HepG2 (cell line): Measurements from ENCODE around the gene F8. TPM values are rescaled to one million over a fixed set of nuclear protein-coding genes. Genes with fewer than 3 reads are reported as not detected.

Experiments
- CHD4 ChIP-seq: fragments of 200-600 bp; sonication (generic); IDR thresholded peaks from 2 replicates; pipeline ENCODE4 v1.7.0; 2017; ENCODE audit warnings: mild to moderate bottlenecking, low read length, borderline replicate concordance
- KDM2A ChIP-seq: sonication (generic); formaldehyde crosslinking; IDR thresholded peaks from 2 replicates; pipeline ENCODE4 v1.4.0; 2020; ENCODE audit warnings: low read depth, missing genetic modification reagents, borderline replicate concordance
- KLF15 ChIP-seq: sonication (generic); formaldehyde crosslinking; IDR thresholded peaks from 2 replicates; pipeline ENCODE4 v1.8.1; 2023; ENCODE audit warnings: borderline replicate concordance, mild to moderate bottlenecking, inconsistent platforms, missing genetic modification reagents, mixed read lengths
- MEF2D ChIP-seq: sonication (generic); formaldehyde crosslinking; IDR thresholded peaks from 2 replicates; pipeline ENCODE4 v1.5.1; 2020; ENCODE audit warnings: mild to moderate bottlenecking, missing genetic modification reagents
- NCOR1 ChIP-seq: fragments of 200-600 bp; sonication (generic); IDR thresholded peaks from 2 replicates; pipeline ENCODE4 v1.7.0; 2017; ENCODE audit warnings: antibody characterized with exemption, low read length, borderline replicate concordance
- NFIC ChIP-seq: IDR thresholded peaks from 2 replicates; pipeline ENCODE4 v1.6.1; 2012; ENCODE audit warnings: mild to moderate bottlenecking, low read length, inconsistent platforms
- NR2F2 ChIP-seq: IDR thresholded peaks from 2 replicates; pipeline ENCODE4 v1.6.1; 2012; ENCODE audit warnings: low read depth, inconsistent platforms, borderline replicate concordance
- THAP11 ChIP-seq: IDR thresholded peaks from 2 replicates; pipeline ENCODE4 v1.6.1; 2016; ENCODE audit warnings: missing biosample characterization, missing genetic modification reagents
- TRIM24 ChIP-seq: sonication (generic); formaldehyde crosslinking; IDR thresholded peaks from 2 replicates; pipeline ENCODE4 v1.8.0; 2022; ENCODE audit warnings: mild to moderate bottlenecking, missing genetic modification reagents
- ZNF234 ChIP-seq: sonication (generic); formaldehyde crosslinking; conservative IDR thresholded peaks from 2 replicates; pipeline ENCODE4 v1.5.1; 2020; ENCODE audit warnings: mild to moderate bottlenecking, missing genetic modification reagents
- ZNF24 ChIP-seq: fragments of 450-650 bp; IDR thresholded peaks from 2 replicates; pipeline ENCODE4 v1.6.1; 2017; ENCODE audit warnings: antibody characterized with exemption, mild to moderate bottlenecking
- ZNF383 ChIP-seq: sonication (generic); formaldehyde crosslinking; IDR thresholded peaks from 2 replicates; pipeline ENCODE4 v1.4.0; 2020; ENCODE audit warnings: missing genetic modification reagents, mild to moderate bottlenecking, borderline replicate concordance
- ZNF468 ChIP-seq: sonication (generic); formaldehyde crosslinking; IDR thresholded peaks from 2 replicates; pipeline ENCODE4 v1.8.0; 2022; ENCODE audit warnings: mild to moderate bottlenecking, moderate library complexity, missing genetic modification reagents
- ZNF501 ChIP-seq: sonication (generic); formaldehyde crosslinking; IDR thresholded peaks from 2 replicates; pipeline ENCODE4 v1.5.1; 2020; ENCODE audit warnings: mild to moderate bottlenecking, moderate library complexity, missing genetic modification reagents
- ZNF549 ChIP-seq: sonication (generic); formaldehyde crosslinking; IDR thresholded peaks from 2 replicates; pipeline ENCODE4 v1.5.0; 2020; ENCODE audit warnings: missing genetic modification reagents
- ZNF550 ChIP-seq: sonication (generic); formaldehyde crosslinking; IDR thresholded peaks from 2 replicates; pipeline ENCODE4 v1.4.0; 2020; ENCODE audit warnings: mild to moderate bottlenecking, missing genetic modification reagents, borderline replicate concordance
- ZNF747 ChIP-seq: sonication (generic); formaldehyde crosslinking; IDR thresholded peaks from 2 replicates; pipeline ENCODE4 v1.8.1; 2023; ENCODE audit warnings: missing genetic modification reagents, mild to moderate bottlenecking, borderline replicate concordance
- polyA plus RNA-seq, 8 experiments: library from polyadenylated mRNA; depleted of rRNA in 3 of 8; stranded (reverse) in 7 of 8; unstranded in 1 of 8; fragments of >200 nt; fragmentation: Illumina TruSeq in 4 of 8; extraction: Trizol in 4 of 8; gene quantifications; 2 replicates each; pipeline versions ENCODE4 v1.2.1 to v1.2.3, GENCODE V29; 2011 to 2016; ENCODE audit warnings: low read depth in 4 of 8, missing spikeins in 1 of 8, mixed read lengths in 1 of 8; ENCODE audit not compliant: insufficient read depth in 1 of 8
- total RNA-seq, 5 experiments: library from RNA; depleted of rRNA; stranded (reverse); fragments of >200 nt; fragmentation: Illumina TruSeq; extraction: Trizol; gene quantifications; 2 replicates each; pipeline ENCODE4 v1.2.3, GENCODE V29; 2016; ENCODE audit warnings: low read depth in 1 of 5
- TF ChIP-seq, protein P1 (sequence below): sonication (generic); formaldehyde crosslinking; conservative IDR thresholded peaks from 2 replicates; pipeline ENCODE4 v1.8.0; 2022; ENCODE audit warnings: mild to moderate bottlenecking, moderate library complexity, missing genetic modification reagents
- TF ChIP-seq, protein P2 (sequence below): sonication (generic); formaldehyde crosslinking; IDR thresholded peaks from 2 replicates; pipeline ENCODE4 v1.8.1; 2023; ENCODE audit warnings: mild to moderate bottlenecking, inconsistent platforms, moderate library complexity, missing genetic modification reagents, borderline replicate concordance
- TF ChIP-seq, protein P3 (sequence below): sonication (generic); formaldehyde crosslinking; IDR thresholded peaks from one replicate; pipeline ENCODE4 v1.5.1; 2020; ENCODE audit warnings: mild to moderate bottlenecking, missing genetic modification reagents; ENCODE audit errors: not compliant biosample characterization

The F8 gene
- total and polyA plus RNA-seq, 2 of the 13 experiments (the other 11 are each of a cell fraction or from before 2014, with no cell fraction given) = 0.29 to 0.61 TPM

DNA sequence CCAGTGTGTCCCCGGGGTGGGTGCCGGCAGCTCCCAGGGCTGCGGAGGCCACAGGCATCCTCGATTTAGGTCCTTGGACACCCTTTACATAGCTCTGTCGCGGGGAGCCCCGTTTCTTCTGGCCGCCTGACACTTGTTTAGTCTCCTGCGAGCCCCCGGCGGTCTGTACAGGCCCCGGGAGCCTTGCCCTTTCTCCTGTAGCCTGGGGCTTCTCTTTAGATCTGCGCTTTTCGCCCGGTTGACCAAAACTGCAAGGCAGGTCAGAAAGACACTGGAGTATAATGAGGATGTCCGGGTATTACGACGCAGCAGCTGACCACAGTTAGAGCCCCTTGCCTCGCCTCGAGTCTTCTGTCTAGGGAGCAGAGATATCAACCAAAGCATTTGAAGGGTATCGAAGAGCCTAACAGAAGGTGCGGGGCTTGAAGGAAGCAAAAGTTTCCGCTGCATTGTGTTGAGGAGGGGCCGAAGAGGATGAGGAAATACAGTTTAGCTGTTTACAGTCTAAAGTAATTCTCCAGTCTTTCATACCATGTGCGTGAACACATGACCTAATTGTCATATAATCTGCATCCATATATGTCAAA is 49.3 kb upstream of the F8 start (continued):
- no peak for TF ChIP-seq CHD4
- no peak for TF ChIP-seq ZNF24
- TF ChIP-seq ZNF501 = no peak
- no peak for TF ChIP-seq TRIM24
- no peak for TF ChIP-seq ZNF550
- 0 out of 2 replicates have a peak, but pooled peaks have one; percentile 17 for TF ChIP-seq KDM2A (CRISPR knock-in tag)
- TF ChIP-seq THAP11 (CRISPR knock-in tag) = no peak
- TF ChIP-seq NFIC = no peak
- TF ChIP-seq ZNF747 = no peak
- TF ChIP-seq ZNF549 = no peak
- TF ChIP-seq ZNF468 (CRISPR knock-in tag) = no peak
- no peak for TF ChIP-seq NCOR1
- no peak for TF ChIP-seq ZNF234 (CRISPR knock-in tag)
- no peak for TF ChIP-seq NR2F2
- TF ChIP-seq, protein P1, sequence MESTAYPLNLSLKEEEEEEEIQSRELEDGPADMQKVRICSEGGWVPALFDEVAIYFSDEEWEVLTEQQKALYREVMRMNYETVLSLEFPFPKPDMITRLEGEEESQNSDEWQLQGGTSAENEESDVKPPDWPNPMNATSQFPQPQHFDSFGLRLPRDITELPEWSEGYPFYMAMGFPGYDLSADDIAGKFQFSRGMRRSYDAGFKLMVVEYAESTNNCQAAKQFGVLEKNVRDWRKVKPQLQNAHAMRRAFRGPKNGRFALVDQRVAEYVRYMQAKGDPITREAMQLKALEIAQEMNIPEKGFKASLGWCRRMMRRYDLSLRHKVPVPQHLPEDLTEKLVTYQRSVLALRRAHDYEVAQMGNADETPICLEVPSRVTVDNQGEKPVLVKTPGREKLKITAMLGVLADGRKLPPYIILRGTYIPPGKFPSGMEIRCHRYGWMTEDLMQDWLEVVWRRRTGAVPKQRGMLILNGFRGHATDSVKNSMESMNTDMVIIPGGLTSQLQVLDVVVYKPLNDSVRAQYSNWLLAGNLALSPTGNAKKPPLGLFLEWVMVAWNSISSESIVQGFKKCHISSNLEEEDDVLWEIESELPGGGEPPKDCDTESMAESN (CRISPR knock-in tag) = 0 out of 2 replicates have a peak, but pooled peaks have one; percentile 13
- TF ChIP-seq ZNF383 = no peak
- no peak for TF ChIP-seq MEF2D (CRISPR knock-in tag)
- TF ChIP-seq, protein P2, sequence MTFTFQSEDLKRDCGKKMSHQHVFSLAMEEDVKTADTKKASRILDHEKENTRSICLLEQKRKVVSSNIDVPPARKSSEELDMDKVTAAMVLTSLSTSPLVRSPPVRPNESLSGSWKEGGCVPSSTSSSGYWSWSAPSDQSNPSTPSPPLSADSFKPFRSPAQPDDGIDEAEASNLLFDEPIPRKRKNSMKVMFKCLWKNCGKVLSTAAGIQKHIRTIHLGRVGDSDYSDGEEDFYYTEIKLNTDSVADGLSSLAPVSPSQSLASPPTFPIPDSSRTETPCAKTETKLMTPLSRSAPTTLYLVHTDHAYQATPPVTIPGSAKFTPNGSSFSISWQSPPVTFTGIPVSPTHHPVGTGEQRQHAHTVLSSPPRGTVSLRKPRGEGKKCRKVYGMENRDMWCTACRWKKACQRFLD (CRISPR knock-in tag) = no peak
- no peak for TF ChIP-seq KLF15
- TF ChIP-seq, protein P3, sequence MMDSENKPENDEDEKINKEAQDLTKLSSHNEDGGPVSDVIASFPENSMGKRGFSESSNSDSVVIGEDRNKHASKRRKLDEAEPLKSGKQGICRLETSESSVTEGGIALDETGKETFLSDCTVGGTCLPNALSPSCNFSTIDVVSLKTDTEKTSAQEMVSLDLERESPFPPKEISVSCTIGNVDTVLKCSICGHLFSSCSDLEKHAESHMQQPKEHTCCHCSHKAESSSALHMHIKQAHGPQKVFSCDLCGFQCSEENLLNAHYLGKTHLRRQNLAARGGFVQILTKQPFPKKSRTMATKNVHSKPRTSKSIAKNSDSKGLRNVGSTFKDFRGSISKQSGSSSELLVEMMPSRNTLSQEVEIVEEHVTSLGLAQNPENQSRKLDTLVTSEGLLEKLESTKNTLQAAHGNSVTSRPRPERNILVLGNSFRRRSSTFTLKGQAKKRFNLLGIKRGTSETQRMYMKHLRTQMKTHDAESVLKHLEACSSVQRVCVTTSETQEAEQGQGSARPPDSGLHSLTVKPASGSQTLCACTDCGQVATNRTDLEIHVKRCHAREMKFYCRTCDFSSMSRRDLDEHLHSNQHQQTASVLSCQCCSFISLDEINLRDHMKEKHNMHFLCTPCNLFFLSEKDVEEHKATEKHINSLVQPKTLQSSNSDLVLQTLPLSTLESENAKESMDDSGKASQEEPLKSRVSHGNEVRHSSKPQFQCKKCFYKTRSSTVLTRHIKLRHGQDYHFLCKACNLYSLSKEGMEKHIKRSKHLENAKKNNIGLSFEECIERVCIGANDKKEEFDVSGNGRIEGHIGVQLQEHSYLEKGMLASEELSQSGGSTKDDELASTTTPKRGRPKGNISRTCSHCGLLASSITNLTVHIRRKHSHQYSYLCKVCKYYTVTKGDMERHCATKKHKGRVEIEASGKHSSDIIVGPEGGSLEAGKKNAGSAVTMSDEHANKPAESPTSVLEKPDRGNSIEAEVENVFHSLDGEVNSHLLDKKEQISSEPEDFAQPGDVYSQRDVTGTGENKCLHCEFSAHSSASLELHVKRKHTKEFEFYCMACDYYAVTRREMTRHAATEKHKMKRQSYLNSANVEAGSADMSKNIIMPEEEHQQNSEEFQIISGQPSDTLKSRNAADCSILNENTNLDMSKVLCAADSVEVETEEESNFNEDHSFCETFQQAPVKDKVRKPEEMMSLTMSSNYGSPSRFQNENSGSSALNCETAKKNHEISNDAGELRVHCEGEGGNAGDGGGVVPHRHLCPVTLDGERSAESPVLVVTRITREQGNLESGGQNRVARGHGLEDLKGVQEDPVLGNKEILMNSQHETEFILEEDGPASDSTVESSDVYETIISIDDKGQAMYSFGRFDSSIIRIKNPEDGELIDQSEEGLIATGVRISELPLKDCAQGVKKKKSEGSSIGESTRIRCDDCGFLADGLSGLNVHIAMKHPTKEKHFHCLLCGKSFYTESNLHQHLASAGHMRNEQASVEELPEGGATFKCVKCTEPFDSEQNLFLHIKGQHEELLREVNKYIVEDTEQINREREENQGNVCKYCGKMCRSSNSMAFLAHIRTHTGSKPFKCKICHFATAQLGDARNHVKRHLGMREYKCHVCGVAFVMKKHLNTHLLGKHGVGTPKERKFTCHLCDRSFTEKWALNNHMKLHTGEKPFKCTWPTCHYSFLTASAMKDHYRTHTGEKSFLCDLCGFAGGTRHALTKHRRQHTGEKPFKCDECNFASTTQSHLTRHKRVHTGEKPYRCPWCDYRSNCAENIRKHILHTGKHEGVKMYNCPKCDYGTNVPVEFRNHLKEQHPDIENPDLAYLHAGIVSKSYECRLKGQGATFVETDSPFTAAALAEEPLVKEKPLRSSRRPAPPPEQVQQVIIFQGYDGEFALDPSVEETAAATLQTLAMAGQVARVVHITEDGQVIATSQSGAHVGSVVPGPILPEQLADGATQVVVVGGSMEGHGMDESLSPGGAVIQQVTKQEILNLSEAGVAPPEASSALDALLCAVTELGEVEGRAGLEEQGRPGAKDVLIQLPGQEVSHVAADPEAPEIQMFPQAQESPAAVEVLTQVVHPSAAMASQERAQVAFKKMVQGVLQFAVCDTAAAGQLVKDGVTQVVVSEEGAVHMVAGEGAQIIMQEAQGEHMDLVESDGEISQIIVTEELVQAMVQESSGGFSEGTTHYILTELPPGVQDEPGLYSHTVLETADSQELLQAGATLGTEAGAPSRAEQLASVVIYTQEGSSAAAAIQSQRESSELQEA (CRISPR knock-in tag) = no peak
